ENCODE results near the gene ATP1A3. TPM values are rescaled to one million over a fixed set of nuclear protein-coding genes. Genes with fewer than 3 reads are reported as not detected.
"Not testable (repeated sequence)": the region's sequence is repeated elsewhere in the genome, so short reads cannot be mapped to it uniquely, and the experiment has no call there.

ATP1A3 gene
- total RNA-seq, 4 donors from 2014 or later = 0.13 TPM; not detected in 3

DNA sequence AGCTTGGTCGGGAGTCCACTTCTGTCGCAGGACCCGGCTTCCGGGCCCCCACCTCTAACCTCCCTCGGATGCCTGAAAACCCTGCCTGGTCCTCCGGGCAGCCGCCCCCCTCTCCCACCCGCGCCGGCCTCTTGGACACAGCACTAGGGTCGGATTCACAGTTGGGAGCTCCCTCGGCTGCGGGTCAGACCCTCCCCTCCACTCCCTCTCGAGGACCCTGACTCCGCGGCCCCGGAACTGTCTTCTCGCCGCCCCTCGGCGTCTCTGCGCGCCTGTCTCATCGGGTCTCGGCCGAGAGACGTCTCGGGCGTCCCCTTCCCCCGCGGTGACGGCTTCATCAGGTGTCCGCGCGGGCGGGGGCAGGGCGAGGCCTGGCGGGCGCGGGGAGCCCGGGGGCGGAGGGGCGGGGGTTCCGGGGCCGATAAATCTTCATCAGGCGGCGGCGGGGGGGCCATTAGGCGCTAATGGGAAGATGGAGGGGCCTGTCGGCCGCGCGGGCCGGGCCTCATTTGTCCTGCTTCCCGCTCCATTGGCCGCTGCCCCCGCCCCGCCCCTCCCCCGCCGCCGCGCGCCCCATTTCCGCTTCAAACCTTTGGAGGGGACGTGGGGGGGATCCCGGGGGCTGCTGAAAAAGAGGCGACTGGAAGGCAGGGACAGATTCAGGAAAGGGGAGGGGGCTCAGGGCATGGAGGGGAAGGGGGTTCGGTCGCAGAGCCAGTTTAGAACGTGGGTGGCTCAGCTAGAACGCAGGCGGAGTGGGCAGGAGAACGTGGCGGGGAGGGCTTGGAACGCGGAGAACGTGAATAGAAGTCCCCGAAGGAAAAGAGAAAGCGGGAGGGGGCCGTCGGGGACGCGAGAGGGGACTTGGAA is 53.9 kb downstream of the ATP1A3 start:
- H3K27me3 ChIP-seq = peaks cover 27% of the 10 kb centered on the region
- H3K9me3 ChIP-seq = no peaks in the 10 kb centered on the region
- no peaks in the 10 kb centered on the region for H3K36me3 ChIP-seq
- no peak for TF ChIP-seq POLR2A (IDR thresholded peaks at IDR 0.05)
- TF ChIP-seq, protein P1, sequence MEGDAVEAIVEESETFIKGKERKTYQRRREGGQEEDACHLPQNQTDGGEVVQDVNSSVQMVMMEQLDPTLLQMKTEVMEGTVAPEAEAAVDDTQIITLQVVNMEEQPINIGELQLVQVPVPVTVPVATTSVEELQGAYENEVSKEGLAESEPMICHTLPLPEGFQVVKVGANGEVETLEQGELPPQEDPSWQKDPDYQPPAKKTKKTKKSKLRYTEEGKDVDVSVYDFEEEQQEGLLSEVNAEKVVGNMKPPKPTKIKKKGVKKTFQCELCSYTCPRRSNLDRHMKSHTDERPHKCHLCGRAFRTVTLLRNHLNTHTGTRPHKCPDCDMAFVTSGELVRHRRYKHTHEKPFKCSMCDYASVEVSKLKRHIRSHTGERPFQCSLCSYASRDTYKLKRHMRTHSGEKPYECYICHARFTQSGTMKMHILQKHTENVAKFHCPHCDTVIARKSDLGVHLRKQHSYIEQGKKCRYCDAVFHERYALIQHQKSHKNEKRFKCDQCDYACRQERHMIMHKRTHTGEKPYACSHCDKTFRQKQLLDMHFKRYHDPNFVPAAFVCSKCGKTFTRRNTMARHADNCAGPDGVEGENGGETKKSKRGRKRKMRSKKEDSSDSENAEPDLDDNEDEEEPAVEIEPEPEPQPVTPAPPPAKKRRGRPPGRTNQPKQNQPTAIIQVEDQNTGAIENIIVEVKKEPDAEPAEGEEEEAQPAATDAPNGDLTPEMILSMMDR (IDR thresholded peaks at IDR 0.05) = no peak
- no peak for DNase-seq
- intact Hi-C loops (cut with DNase I) = no loop called here
- 2% methylated on average over 25 to 38 of the region's 83 CpGs for WGBS, 2 donors
- H3K4me3 ChIP-seq (replicated peaks in 1 of 3) = peak overlapping the region in 1 of 3 donors; percentile 28
- peaks cover 9 to 15% of the 10 kb centered on the region in 2 donors for H3K4me1 ChIP-seq
- H3K27ac ChIP-seq = no peak overlapping the region

DNA sequence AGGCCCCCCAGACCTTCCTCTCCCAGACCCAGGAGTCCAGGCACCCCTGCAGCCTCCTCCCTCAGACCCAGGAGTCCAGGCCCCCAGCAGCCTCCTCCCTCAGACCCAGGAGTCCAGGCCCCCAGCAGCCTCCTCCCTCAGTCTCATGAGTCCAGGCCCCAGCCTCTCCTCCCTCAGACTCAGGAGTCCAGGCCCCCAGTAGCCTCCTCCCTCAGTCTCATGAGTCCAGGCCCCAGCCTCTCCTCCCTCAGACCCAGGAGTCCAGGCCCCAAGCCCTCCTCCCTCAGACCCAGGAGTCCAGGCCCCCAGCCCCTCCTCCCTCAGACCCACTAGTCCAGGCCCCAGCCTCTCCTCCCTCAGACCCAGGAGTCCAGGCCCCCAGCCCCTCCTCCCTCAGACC is 54.8 kb downstream of the ATP1A3 start:
- H3K9me3 ChIP-seq; H3K4me3 ChIP-seq (replicated peaks in 1 of 3); H3K36me3 ChIP-seq; DNase-seq; intact Hi-C loops (cut with DNase I); H3K27ac ChIP-seq: not testable (repeated sequence)
- peaks cover 9 to 15% of the 10 kb centered on the region in 2 donors for H3K4me1 ChIP-seq
- peaks cover 27% of the 10 kb centered on the region for H3K27me3 ChIP-seq

DNA sequence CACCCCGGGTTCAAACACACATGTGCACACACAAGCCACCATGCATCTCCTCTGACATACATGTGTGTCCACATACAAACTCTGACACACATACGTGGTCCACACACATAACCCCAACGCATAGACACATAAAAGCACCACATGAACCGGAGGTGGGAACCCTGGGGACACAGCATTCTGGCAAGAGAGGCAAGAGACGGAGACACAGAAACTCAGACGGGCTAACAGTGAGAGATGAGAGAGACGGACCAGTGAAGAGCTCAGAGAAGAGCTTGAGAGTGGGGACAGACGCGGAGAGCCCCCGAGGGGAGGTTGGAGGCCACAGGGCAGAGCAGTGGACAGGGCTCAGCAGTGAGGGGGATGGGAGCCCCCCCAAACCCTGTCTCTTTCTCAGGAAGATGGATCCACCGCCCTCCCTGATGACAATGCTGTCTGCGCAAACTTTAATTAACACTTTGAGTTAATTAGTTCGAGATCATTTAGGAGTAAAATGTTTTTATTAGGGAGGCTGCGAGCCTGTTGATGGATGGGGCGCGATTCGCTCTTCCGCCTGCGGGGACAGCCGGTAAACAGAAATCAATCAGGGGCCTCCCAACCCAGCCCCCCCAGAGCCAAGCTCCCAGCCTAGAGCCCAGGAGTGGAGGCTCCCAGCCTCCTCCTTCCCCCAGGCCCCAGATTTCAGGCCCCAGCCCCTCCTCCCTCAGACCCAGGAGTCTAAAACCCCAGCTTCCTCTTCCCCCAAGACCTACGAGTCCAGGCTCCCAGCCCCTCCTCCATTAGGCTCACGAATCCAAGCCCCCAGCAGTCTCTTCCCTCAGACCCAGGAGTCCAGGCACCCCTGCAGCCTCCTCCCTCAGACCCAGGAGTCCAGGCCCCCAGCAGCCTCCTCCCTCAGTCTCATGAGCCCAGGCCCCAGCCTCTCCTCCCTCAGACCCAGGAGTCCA is 56.2 kb downstream of the ATP1A3 start:
- TF ChIP-seq POLR2A (IDR thresholded peaks at IDR 0.05) = no peak
- TF ChIP-seq, protein P1 (IDR thresholded peaks at IDR 0.05) = no peak
- no peak for DNase-seq
- intact Hi-C loops (cut with DNase I) = no loop called here
- Histone ChIP-seq H3K36me3 (no peaks in the 10 kb centered on the region), H3K27ac (no peak overlapping the region), H3K4me3 (replicated peaks in 1 of 3) (no peak overlapping the region), H3K27me3 (peaks cover 28% of the 10 kb centered on the region), H3K9me3 (no peaks in the 10 kb centered on the region), H3K4me1 (peaks cover 9 to 15% of the 10 kb centered on the region in 2 donors)
- WGBS, 2 donors = 44 to 47% methylated on average over 22 of the region's 22 CpGs

DNA sequence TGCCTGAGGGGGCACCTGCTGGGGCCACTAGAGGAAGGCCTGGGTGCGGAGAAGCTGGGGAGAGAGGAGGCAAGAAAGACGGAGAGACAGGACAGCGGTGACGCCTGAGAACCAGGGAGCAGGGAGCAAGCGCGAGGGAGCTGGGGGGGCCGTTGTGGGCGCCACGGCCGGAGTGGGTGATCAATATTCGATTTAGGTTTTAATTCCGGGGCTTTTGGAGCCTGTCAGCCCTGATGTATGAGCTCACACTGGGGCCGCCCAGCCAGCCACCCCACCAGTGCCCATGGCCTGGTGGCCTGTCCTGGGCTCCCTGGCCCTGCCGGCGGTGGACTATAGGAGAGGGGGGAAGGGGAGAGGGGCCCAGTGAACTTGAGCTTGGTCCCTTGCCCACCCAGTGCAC is 57.1 kb downstream of the ATP1A3 start:
- no peak overlapping the region for H3K4me3 ChIP-seq (replicated peaks in 1 of 3)
- intact Hi-C loops (cut with DNase I) = no loop called here
- no peak for DNase-seq
- H3K36me3 ChIP-seq = no peaks in the 10 kb centered on the region
- no peak for TF ChIP-seq POLR2A (IDR thresholded peaks at IDR 0.05)
- TF ChIP-seq, protein P1 (IDR thresholded peaks at IDR 0.05) = no peak
- 68 to 69% methylated on average over 14 to 15 of the region's 15 CpGs for WGBS, 2 donors
- peaks cover 9 to 15% of the 10 kb centered on the region in 2 donors for H3K4me1 ChIP-seq
- peaks cover 31% of the 10 kb centered on the region for H3K27me3 ChIP-seq
- no peak overlapping the region for H3K27ac ChIP-seq
- H3K9me3 ChIP-seq = no peaks in the 10 kb centered on the region

DNA sequence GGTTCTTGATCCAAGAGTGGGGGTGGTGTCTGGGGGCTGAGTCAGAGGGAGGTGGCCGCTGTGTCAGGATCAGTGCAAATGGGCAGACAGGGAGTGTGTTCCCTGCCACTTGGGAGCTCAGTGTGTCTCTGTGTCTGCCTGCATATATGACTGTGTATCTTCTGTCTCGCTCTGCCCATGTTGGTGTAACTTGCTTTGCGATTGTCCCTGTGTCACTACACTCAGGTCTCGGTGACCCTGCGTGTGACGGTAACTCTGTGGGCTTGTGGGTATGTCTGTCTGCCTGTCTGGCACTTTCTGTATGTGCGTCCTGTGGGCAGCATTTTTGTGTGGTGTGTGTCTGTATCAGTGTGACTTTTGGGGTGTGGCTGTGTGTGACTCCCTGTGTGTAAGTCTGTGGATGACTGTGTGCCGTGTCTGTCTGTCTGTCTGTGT is 57.6 kb downstream of the ATP1A3 start:
- Histone ChIP-seq H3K36me3 (no peaks in the 10 kb centered on the region), H3K27me3 (peaks cover 31% of the 10 kb centered on the region), H3K4me3 (replicated peaks in 1 of 3) (no peak overlapping the region), H3K9me3 (no peaks in the 10 kb centered on the region), H3K27ac (no peak overlapping the region), H3K4me1 (peaks cover 9 to 15% of the 10 kb centered on the region in 2 donors)
- 64 to 80% methylated on average over 8 of the region's 8 CpGs for WGBS, 2 donors
- intact Hi-C loops (cut with DNase I) = no loop called here
- DNase-seq = no peak
- TF ChIP-seq, protein P1 (IDR thresholded peaks at IDR 0.05) = no peak
- no peak for TF ChIP-seq POLR2A (IDR thresholded peaks at IDR 0.05)

Measured in thyroid gland (tissue), 4 donors.